ENCODE results near the gene NRF1.

The NRF1 gene

DNA sequence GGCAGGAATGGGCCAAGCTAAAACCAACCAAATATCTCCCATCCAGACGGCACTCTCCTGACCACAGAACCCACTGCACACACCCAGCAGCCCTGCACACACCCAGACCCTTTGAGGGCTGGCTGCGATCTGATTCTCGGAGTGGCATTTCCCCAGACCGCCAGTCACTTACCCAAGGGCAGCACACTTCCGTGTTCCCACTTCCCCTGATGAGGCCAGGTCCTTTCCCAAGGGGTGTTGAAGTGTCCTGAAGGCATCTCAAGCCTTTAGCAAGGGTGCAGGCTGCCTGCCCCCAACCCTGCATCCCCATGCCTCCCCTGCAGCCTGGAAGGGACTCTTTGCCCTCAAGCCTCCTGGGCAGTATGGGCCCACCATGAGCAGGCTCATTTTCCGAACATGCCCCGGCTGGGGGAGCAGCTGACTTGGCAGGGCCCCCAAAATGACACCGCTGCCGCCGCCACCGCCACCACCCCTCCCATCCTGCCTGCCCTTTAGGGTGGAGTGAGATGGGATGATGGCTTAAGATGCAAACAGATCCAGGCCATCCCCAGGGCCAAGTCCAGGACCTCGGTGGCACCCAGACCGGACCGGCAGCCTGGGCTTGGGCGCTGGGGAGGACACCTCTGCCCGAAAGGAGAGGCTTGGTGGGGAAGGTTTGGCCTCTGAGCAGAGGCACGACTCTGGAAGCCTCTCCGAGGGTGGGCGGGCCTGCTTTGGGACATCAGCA, 159.8 kb downstream of the NRF1 start:
- DNase-seq (ENCODE audit: low read depth): no peak
- no peak overlapping the region for H3K4me3 ChIP-seq (ENCODE audit: low read depth, low read length)
- TF ChIP-seq, protein P1, sequence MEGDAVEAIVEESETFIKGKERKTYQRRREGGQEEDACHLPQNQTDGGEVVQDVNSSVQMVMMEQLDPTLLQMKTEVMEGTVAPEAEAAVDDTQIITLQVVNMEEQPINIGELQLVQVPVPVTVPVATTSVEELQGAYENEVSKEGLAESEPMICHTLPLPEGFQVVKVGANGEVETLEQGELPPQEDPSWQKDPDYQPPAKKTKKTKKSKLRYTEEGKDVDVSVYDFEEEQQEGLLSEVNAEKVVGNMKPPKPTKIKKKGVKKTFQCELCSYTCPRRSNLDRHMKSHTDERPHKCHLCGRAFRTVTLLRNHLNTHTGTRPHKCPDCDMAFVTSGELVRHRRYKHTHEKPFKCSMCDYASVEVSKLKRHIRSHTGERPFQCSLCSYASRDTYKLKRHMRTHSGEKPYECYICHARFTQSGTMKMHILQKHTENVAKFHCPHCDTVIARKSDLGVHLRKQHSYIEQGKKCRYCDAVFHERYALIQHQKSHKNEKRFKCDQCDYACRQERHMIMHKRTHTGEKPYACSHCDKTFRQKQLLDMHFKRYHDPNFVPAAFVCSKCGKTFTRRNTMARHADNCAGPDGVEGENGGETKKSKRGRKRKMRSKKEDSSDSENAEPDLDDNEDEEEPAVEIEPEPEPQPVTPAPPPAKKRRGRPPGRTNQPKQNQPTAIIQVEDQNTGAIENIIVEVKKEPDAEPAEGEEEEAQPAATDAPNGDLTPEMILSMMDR (conservative IDR thresholded peaks at IDR 0.05; ENCODE audit: low read depth, low read length): no peak

DNA sequence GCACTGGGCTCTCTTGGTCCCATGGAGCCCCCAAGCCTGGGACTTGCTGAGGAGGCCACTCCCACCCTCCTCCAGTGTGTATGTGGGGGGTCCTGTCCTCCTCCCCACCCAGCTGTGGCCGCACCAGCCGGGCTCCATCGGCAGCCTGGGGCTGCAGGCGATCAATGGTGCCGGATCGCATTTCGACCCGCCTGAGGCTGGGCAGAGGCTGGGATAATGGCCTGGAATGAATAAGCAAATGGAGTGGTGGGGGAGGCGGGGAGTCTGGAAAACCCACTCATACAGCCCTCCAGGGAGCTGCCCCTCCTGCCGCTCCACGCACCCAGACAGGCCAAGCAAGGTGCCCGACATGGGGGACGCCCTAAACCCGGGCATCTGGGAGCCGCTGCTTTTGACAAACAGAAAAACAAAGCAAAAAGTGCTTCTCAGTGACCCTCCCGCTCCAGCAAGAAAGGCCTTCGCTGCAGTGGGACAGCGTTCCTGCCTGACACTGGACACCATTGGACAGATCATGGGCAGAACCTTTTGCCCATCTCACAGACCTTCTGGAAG, 160.5 kb downstream of the NRF1 start:
- TF ChIP-seq, protein P1 (conservative IDR thresholded peaks at IDR 0.05; ENCODE audit: low read depth, low read length): no peak
- H3K4me3 ChIP-seq (ENCODE audit: low read depth, low read length): no peak overlapping the region
- no peak for DNase-seq (ENCODE audit: low read depth)

DNA sequence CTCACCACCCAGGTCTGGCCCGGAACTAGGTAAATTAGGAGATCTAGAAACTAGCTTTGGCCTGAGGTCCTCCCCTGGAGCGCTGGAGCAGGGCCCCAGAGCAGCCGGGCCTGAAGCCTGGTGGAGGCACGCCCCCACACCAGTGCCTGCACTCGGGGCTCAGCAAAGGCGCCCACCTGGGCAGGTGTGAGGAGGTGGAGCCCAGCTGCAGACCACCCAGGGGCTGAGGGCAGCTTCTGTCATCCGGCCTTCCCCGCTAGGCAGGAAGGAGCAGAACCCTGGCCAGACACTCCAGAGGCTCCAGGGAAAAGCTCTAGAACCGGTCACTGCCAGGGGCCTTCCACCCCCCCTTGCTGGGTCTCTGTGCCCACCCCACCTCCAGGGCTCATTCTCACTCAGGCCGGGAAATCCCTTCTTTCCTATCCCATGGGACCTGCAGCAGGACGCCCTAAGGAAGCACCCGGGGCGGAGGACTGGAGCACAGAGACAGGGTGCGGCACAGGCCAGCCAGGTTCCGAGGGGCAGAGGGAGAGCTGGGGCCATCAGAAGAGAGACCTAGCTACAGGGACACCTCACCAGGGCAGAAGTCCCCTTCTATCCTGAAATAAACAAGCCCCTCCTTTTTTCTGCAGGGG, 161.2 kb downstream of the NRF1 start:
- TF ChIP-seq, protein P1 (conservative IDR thresholded peaks at IDR 0.05; ENCODE audit: low read depth, low read length): no peak
- DNase-seq (ENCODE audit: low read depth): no peak
- H3K4me3 ChIP-seq (ENCODE audit: low read depth, low read length): no peak overlapping the region

DNA sequence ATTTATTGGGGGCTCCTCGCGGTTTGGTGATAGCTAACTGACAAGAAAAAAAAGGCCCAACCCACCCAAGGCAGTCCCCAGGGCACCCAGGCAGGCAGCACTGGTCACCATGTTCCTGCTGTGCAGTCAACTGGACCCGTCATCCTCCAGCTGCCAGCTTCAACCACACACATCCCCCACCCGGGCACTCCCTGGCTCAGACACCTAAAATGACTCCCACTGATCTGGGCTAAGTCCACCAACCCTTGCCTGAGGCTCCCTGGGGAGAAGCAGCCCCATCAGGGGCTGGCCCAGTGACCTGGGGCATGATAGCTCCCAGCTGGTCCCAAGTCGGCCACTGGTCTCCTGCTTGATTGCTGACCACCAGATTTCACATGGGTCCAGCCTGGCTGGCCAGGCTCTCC, 161.8 kb downstream of the NRF1 start:
- no peak overlapping the region for H3K4me3 ChIP-seq (ENCODE audit: low read depth, low read length)
- TF ChIP-seq, protein P1 (conservative IDR thresholded peaks at IDR 0.05; ENCODE audit: low read depth, low read length): no peak

DNA sequence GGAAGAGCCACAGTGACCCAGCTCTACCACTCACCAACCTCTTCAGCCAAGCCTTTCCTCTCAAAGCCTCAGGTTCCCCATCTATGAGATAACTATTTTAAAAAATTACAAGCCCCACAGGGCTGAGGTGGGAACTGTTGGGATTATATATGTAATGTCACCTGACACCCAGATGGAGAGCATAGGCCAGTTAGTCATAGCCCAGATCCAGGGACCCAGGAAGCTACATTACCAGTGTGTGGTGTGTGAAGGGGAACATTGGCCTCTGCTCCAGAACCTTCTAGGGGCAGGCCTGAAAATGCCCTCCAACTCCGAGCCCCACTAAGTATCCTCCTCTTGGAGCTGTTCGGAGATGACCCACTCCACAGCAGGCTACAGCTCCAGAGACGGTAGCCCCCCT, 162.4 kb downstream of the NRF1 start:
- DNase-seq (ENCODE audit: low read depth): no peak
- no peak overlapping the region for H3K4me3 ChIP-seq (ENCODE audit: low read depth, low read length)
- TF ChIP-seq, protein P1 (conservative IDR thresholded peaks at IDR 0.05; ENCODE audit: low read depth, low read length): no peak

More for the DNA sequence above, 161.8 kb downstream of the NRF1 start:
- DNase-seq (ENCODE audit: low read depth): no peak

DNA sequence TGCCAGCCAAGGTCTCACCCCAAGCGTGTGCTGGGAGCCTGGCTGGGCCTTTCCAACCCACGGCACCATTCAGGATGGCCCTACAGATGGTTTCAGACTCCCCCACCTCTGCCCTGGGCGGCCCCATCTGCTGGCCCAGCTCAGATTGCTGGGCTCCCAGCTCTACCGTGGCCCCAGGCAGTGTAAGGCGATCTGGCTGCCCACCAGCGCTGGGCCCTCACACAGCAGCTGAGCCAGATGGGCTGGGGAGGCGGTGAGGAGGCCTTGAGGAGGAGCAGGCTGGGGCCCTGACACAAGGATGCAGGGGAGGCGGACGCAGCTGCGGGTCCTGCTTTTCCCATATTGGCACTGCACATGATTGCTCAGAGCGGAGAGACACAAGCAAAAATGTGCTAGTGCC, 162.8 kb downstream of the NRF1 start:
- H3K4me3 ChIP-seq (ENCODE audit: low read depth, low read length): no peak overlapping the region
- DNase-seq (ENCODE audit: low read depth): no peak
- TF ChIP-seq, protein P1 (conservative IDR thresholded peaks at IDR 0.05; ENCODE audit: low read depth, low read length): no peak

Data from choroid plexus epithelial cell (primary cell).